Measurements from ENCODE around the gene RRBP1. TPM values are rescaled to one million over a fixed set of nuclear protein-coding genes. Genes with fewer than 3 reads are reported as not detected.

RRBP1 gene
- total RNA-seq, 1 donor from 2014 or later = 312 TPM

- Mint-ChIP-seq H3K36me3 (ENCODE audit: unreplicated experiment) (peaks cover 4% of the 10 kb centered on the region), H3K27ac (ENCODE audit: unreplicated experiment) (peak overlapping the region; percentile 98), H3K4me3 (ENCODE audit: unreplicated experiment) (peak overlapping the region; percentile 88), H3K9me3 (ENCODE audit: unreplicated experiment) (no peaks in the 10 kb centered on the region), H3K4me1 (ENCODE audit: unreplicated experiment) (peaks cover 61% of the 10 kb centered on the region), H3K27me3 (ENCODE audit: unreplicated experiment) (no peaks in the 10 kb centered on the region)
- peak; percentile 96 for DNase-seq (ENCODE audit: extremely low spot score, unreplicated experiment)
- TF ChIP-seq CTCF (IDR thresholded peaks at IDR 0.05) = no peak
Observed at GRCh38 chr20:17568972-17569521, 113.0 kb downstream of the RRBP1 start.

GRCh38 chr20:17568045-17568788, 113.8 kb downstream of the RRBP1 start:
- H3K27me3 Mint-ChIP-seq (ENCODE audit: unreplicated experiment) = no peaks in the 10 kb centered on the region
- peaks cover 61% of the 10 kb centered on the region for H3K4me1 Mint-ChIP-seq (ENCODE audit: unreplicated experiment)
- no peaks in the 10 kb centered on the region for H3K9me3 Mint-ChIP-seq (ENCODE audit: unreplicated experiment)
- no peak for TF ChIP-seq CTCF (IDR thresholded peaks at IDR 0.05)
- peak overlapping the region; percentile 98 for H3K27ac Mint-ChIP-seq (ENCODE audit: unreplicated experiment)
- no peak for DNase-seq (ENCODE audit: extremely low spot score, unreplicated experiment)
- H3K36me3 Mint-ChIP-seq (ENCODE audit: unreplicated experiment) = peaks cover 4% of the 10 kb centered on the region
- peak overlapping the region; percentile 88 for H3K4me3 Mint-ChIP-seq (ENCODE audit: unreplicated experiment)

- Mint-ChIP-seq H3K27ac (ENCODE audit: unreplicated experiment) (peak overlapping the region; percentile 89), H3K36me3 (ENCODE audit: unreplicated experiment) (peaks cover 1% of the 10 kb centered on the region), H3K9me3 (ENCODE audit: unreplicated experiment) (no peaks in the 10 kb centered on the region), H3K4me1 (ENCODE audit: unreplicated experiment) (peaks cover 58% of the 10 kb centered on the region), H3K4me3 (ENCODE audit: unreplicated experiment) (no peak overlapping the region), H3K27me3 (ENCODE audit: unreplicated experiment) (no peaks in the 10 kb centered on the region)
- TF ChIP-seq CTCF (IDR thresholded peaks at IDR 0.05) = no peak
- DNase-seq (ENCODE audit: extremely low spot score, unreplicated experiment) = no peak
Observed at GRCh38 chr20:17566345-17566744, 115.7 kb downstream of the RRBP1 start.

- H3K27ac Mint-ChIP-seq (ENCODE audit: unreplicated experiment) = peak overlapping the region; percentile 89
Observed at GRCh38 chr20:17565169-17565845, 116.7 kb downstream of the RRBP1 start.

More at GRCh38 chr20:17565169-17565845, 116.7 kb downstream of the RRBP1 start:
- H3K4me1 Mint-ChIP-seq (ENCODE audit: unreplicated experiment) = peaks cover 69% of the 10 kb centered on the region
- no peak for TF ChIP-seq CTCF (IDR thresholded peaks at IDR 0.05)
- peaks cover 1% of the 10 kb centered on the region for H3K9me3 Mint-ChIP-seq (ENCODE audit: unreplicated experiment)
- no peak overlapping the region for H3K4me3 Mint-ChIP-seq (ENCODE audit: unreplicated experiment)
- H3K27me3 Mint-ChIP-seq (ENCODE audit: unreplicated experiment) = no peaks in the 10 kb centered on the region
- DNase-seq (ENCODE audit: extremely low spot score, unreplicated experiment) = no peak
- H3K36me3 Mint-ChIP-seq (ENCODE audit: unreplicated experiment) = peaks cover 1% of the 10 kb centered on the region

Other genes with a start within 250 kb of the RRBP1 start
- gene BFSP1, start 150.9 kb downstream of the RRBP1 start, total RNA-seq = 12.6 and 13.8 TPM in 2 replicates
- gene DSTN, start 112.2 kb downstream of the RRBP1 start, total RNA-seq = 676 and 684 TPM in 2 replicates
- not detected in 2 replicates for gene BANF2, start 17.7 kb upstream of the RRBP1 start, total RNA-seq